G401.6 (cell line): ENCODE data around the gene KCNJ11.

Source experiments
- FAIRE-seq: peaks from 2 replicates; lab custom pipeline; 2012; peaks lifted over from hg19 to GRCh38; lab: Jason Lieb, UNC

Gene KCNJ11

DNA sequence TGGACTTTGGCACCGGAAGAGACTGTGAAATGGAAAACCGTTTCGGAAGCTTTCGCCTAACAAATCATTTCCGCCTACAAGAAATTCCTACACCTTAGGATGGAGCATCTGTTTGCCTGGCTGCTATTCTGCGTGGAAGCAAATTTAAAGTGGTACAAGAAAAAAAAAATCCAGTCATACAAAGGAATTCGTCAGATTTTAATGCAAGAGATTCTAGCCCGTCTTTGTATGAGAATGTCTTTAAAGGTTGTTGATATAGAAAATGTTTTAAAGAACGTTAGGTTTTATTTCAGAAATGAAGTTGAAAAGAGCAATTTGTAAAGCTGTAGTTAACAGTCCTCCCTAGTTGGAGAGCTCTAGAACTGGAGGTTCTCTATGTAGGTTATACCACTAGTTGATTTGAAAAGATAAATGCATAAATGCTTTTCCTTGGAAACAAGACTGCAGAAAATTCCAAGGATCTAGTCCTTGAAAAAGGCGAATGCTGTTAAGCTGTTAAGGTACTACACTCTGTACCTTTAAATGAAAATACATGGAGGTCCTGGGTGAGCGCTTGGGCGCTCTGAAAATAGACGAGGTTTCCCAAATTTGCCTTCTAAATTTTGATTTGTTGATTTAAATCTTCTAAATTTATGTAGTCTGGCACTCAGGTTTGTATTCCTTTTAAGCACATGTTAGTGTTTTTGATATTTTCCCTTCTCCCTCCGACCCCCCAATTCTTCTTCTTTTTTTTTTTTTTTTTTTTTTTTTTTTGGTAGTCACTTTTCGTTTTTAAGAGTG, 34.4 kb downstream of the KCNJ11 start:
- FAIRE-seq: no peak

DNA sequence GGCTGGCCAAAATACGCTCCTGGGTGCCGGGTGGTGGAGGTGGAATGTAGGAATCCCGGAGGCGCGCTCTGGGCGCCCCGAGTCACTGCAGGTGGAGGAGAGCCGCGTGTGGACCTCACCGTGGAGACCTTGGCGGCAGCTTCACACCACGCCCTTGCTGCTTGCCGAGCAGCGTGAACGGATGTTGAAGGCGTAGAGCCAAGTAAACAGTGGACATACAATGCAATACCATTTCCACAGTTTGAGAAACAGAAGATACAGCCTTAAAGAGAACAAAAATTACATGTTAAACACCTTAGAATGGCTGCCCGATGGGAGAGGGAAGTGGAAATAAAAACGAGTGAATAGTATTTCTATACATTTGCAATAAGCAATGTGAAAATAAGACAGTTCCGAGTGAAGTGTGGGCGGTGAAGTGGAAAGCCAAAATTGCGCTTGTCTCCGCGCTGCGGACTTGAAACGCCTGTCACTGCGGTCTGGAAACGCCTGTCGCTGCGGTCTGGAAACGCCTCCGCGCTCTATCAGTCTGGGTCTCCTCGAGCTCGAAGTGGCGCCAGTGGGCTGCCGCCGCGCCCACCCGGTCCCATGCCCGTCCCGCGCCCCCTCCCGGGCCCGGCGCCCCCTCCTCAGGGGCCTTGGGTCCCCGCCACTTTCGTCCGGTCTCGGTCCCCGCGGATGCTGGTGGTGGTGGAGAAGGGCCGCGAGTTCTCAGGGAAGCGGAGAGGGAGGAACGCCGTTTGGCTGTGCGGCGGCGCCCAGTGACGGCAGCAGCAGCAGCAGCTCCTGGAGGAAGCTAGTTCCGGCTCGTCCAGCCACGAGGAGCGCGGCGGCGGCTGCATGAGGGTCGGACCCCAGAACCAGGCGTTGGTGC, 35.3 kb downstream of the KCNJ11 start:
- FAIRE-seq: no peak

GRCh38 chr11:17351510-17352176, 36.8 kb downstream of the KCNJ11 start, which contains the start of gene NCR3LG1:
Gene NCR3LG1 (plus strand): TSS chr11:17351800. CDS start chr11:17351970, 170 bp downstream.
- FAIRE-seq: no peak

DNA sequence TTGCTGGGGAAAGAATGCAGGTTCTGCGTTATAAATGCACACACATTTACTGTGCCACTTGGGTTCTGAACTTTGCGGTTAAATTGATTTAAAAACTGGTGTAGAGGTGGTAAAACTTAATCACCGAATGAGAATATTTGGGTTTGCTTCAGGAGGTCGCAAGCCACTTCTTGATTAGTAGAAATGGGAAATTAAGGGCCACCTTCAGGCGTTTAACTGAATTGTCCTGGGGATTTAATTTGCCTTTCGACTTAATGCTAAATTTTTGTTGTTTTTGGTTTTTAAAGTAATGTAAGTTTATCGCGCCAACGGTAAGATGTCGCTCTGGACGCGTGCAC, 37.3 kb downstream of the KCNJ11 start:
- FAIRE-seq: no peak

GRCh38 chr11:17350455-17351171, 37.8 kb downstream of the KCNJ11 start:
- no peak for FAIRE-seq

DNA sequence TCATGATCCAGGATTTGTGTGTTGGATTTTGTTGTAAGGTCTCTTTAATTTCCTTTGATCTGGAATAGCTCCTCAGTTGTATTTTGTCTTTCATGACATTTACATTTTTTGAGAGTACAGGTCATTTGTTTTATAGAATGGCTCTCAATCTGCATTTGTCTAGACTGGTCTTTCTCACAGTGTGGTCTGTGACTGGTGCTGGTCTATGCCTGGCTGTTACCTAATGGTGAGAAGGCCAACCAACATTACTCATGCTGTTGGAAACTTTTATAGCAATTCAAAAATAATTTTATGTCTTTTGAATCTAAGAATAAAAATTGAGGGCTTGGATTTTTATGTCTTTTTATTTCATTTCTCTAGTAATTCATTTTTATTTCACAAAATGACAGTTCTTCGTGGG, 40.8 kb downstream of the KCNJ11 start:
- FAIRE-seq: no peak

- no peak for FAIRE-seq
Measured at GRCh38 chr11:17343907-17344306, 44.6 kb downstream of the KCNJ11 start.

- FAIRE-seq: no peak
Measured at GRCh38 chr11:17343257-17343656, 45.2 kb downstream of the KCNJ11 start.
